Right lung (tissue), 5 donors: Measurements from ENCODE around the gene TRMU. TPM values are rescaled to one million over a fixed set of nuclear protein-coding genes. Genes with fewer than 3 reads are reported as not detected.
"Not testable (repeated sequence)": the region's sequence is repeated elsewhere in the genome, so short reads cannot be mapped to it uniquely, and the experiment has no call there.

Experiments
- DNase-seq, 2 donors: peaks; one replicate each; pipeline ENCODE4 v3.0.0-alpha.2; 2013
- polyA plus RNA-seq, 5 donors: library from polyadenylated mRNA; unstranded; fragments of 120-200 nt; gene quantifications; one replicate each; pipeline versions ENCODE4 v1.2.1 to v1.2.3, GENCODE V29; 2013; ENCODE audit warnings: inconsistent platforms in 1 of 5, low replicate concordance in 1 of 5; ENCODE audit not compliant: insufficient read length in 5 of 5, insufficient read depth in 1 of 5

The TRMU gene
- polyA plus RNA-seq, 5 donors: 37.6 to 51.9 (median 43.9) TPM

GRCh38 chr22:46297151-46297812, 38.2 kb upstream of the TRMU start:
- DNase-seq: peak in 1 of 2 donors; percentile 8

DNA sequence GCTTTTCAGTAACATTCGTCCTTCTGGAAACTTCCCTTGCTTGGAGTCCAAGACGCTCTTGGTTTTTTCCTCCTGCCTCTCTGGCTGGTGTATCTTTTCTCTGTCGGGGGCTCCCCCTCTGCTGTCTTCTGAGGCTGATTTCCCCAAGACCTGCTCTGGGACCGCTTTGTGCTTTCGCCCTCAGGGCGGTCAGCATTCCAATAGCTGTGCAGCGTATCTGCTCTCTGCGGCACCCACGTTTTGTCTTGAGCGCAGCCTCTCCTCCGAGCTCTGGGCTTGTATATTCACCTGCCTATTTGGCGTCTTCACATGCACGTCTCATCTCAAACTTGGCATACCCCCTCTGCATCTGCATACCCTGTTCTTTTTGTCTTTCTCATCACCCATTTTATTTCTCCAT, 36.4 kb upstream of the TRMU start:
- no peak for DNase-seq

DNA sequence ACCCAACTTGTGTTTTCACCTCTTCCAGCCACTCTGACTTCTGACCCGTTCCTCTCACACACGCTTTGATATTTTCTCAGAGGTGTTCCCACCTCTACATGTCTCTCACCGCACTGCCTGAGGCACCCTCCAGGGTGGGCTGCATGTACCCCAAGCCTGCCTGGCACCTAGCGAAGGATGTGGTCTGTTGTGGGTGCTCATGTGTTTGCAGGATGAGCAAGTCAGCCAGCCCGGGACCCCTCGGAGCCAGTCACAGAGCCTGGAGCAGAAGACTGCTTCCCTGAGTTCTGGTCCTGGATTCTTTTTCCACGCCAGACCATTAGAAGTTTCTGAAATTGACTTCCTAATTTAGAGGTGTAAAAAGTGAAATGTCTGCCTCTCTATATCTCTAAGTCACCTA, 35.0 kb upstream of the TRMU start:
- no peak for DNase-seq

- no peak for DNase-seq
These were observed 32.1 kb upstream of the TRMU start for GRCh38 chr22:46303347-46303965.

DNA sequence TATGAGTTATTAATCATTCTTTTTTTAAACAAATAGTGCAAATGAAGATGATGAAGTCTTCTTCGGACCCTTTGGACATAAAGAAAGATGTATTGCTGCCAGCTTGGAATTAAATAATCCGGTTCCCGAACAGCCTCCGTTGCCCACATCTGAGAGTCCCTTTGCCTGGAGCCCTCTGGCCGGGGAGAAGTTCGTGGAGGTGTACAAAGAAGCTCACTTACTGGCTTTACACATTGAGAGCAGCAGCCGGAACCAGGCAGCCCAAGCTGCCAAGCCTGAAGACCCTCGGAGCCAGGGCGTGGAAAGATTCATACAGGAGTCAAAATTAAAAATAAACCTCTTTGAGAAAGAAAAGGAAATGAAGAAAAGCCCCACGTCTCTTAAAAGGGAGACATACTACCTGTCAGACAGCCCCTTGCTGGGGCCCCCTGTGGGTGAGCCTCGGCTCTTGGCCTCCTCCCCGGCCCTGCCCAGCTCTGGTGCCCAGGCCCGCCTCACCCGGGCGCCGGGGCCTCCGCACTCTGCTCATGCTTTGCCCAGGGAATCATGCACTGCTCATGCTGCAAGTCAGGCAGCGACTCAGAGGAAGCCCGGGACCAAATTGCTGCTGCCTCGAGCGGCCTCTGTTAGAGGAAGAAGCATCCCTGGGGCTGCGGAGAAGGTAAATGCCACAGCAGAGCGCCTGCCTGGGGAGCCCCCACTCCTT, 27.1 kb upstream of the TRMU start:
- DNase-seq: no peak

DNA sequence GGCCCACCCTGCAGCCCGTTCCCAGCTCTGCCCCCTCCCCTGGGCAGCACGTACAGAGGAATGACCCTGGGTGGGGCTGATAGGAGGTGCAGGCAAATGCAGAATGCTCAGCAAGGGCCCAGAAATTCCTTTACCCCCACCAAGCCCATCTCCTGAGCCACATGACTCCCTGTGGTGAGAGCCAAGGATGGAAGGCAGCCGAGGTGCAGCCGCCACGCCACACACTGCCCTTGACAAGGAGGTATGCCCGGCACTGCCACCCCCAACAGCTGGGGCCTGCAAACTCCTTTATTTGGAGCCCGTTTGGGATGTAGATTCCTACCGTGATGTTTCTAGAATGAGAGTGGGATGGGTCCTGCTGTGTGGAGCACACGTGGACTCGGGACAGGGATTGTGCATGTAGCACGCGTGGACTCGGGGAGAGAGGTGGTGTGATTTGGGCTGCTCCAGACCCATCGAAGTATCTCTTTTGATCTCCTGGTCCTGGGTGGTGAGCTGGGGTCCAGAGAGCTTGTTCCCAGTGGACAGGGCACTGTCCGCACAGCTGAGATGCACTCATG, 25.9 kb upstream of the TRMU start:
- no peak for DNase-seq

GRCh38 chr22:46312056-46312455, 23.5 kb upstream of the TRMU start:
- DNase-seq: no peak

DNA sequence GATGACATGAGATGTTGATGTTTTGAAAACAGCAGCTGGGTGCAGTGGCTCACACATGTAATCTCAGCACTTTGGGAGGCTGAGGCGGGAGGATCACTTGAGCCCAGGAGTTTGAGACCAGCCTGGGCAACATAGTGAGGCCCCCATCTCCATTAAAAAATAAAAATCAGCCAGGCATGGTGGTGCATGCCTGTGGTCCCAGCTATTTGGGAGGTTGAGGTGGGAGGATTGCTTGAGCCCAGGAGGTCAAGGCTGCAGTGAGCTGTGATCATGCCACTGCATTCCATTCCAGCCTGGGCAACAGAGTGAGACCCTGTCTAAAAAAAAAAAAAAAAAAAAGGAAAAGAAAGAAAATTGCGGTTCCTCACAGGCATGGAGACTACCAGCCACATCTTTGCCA, 22.7 kb upstream of the TRMU start:
- not testable (repeated sequence) for DNase-seq

GRCh38 chr22:46315976-46316375, 19.5 kb upstream of the TRMU start:
- DNase-seq: no peak

DNA sequence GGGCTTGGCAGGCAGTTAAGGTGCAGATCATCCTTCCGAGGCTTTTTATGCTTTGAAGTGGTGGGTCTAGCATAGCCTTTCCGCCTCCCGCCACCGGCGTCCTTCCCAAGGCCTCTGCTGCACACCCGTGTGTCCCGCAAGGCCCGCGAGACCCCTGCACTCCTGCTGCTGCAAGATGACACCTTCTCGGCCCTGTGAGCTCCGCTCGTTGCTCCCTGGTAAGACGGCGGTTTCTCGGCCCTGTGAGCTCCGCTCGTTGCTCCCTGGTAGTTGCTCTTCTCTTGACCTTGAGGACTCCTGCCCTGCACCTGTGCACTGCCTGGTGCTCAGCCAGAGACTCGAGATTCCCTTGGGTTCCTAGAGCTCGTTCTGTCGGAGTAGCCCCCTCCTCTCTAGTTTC, 17.9 kb upstream of the TRMU start:
- no peak for DNase-seq

DNA sequence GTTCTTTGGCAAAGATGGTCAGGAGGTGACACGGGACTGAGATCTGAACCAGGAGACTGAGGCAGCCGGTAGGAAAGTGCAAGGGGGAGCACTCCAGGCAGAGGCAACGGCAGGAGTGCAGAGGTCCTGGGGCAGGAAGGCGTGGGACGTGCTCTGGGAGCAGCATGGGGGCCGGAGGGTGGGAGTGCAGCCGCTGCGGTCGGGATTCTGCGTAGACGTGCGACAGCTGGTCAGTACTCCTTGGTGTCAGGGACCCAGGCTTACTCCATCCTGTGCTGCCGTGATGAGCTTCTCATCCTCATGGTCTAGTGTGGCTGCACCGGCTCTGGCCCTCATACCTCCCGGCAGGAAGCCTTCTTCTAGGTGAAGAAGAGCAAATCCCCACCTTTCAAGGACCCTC, 16.9 kb upstream of the TRMU start:
- DNase-seq: no peak

DNA sequence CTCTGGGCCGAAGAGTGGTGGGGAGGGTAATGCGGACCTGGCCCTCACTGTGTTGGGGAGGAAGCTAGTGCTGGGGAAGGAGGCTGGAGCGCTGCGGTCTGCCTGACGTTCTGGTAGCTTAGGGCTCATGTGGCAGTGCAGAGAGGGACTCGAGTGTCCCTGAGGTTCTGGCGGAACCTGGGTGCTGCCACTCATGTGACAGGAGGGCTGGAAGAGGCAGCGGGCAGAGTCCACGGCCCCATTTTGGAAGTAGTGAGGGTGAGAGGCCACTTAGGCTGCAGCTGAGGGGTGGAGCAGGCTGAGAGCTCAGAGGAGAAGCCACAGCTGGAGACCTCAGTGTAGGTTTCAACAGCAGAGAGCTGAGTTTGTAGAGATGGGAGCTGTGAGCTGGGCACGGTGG, 16.2 kb upstream of the TRMU start:
- no peak for DNase-seq

DNA sequence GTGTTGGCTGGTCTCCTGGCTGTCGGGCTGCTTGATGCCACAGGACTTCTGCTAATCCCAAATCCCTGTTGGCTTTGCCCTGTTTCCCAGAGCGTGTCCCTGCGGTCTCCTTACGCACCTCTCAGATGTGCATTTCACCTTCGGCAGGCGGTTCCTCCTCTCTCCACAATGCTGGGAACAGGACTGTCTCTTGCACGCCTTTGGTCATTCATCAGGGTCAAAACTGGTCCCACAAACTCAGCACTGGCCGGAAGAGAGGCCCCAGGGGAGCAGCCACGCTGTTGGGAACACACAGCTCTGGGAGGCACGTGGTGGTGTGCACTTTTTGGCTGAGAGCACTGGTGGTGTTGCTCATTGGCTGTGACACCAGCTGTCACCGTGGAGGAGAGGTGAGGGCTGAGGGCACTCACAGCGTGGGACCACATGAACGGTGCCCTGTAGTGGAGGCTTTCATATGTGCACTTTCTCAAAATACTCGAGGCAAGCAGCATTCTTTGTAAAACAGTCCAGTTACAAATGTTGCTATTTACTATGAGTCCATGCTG, 15.3 kb upstream of the TRMU start:
- no peak for DNase-seq

DNA sequence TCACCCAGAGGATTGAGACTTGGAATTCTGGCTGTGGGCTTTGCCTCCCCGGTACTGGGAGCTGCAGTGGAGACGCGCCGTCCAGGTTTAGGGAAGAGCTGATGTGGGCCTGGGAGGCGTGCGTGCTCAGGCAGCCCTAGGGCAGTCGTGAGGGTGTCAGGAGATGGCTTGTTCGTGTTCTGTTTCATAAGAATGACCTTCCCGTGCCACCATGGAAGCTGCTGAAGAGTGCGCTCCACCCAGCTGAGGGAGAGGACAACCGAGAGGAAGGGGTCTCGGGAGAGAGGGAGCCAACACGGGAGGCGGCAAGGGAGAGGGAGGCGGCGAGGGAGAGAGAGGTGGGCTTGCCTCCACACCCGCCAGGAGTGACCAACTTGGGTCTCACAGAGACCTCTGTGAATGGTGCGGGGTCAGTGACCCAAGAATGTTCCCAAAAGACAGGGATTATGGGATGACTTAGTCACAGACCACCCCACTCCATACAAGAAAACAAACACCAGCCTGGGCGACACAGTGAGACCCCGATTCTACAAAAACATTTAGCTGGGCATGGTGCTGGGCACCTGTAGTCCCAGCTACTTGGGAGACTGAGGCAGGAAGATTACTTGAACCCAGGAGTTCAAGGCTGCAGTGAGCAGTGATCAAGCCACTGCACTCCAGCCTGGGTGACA, 14.7 kb upstream of the TRMU start:
- no peak for DNase-seq

- no peak for DNase-seq
These were observed 12.8 kb upstream of the TRMU start for GRCh38 chr22:46322711-46323110.

GRCh38 chr22:46323162-46323561, 12.4 kb upstream of the TRMU start:
- no peak for DNase-seq

DNA sequence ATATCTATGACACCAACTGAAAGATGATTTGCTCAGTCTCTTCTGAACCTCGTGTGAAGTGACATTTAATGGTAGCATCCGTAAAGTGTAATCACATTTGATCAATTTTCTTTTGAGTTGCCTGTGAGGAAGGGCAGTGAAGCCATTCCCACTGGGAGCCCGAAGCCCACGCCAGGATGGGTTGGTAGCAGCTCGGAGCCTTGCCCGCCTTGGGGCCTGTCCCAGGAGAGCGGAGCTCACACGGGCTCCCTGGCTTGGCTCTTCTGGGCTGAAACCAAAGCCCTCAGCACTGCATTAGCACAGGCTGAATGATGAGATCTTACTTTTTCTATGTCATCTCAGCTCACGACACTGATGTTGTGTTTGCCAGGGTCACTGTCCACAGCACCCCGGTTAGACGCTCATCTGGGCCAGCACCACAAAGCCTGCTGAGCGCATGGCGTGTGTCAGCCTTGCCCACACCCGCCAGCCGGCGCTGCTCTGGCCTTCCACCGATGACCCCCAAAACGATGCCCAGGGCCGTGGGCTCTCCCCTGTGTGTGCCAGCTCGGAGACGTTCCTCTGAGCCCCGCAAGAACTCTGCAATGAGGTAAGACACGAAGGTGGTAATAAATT, 9.3 kb upstream of the TRMU start:
- DNase-seq: no peak

GRCh38 chr22:46327691-46328465, 7.6 kb upstream of the TRMU start:
- no peak for DNase-seq

DNA sequence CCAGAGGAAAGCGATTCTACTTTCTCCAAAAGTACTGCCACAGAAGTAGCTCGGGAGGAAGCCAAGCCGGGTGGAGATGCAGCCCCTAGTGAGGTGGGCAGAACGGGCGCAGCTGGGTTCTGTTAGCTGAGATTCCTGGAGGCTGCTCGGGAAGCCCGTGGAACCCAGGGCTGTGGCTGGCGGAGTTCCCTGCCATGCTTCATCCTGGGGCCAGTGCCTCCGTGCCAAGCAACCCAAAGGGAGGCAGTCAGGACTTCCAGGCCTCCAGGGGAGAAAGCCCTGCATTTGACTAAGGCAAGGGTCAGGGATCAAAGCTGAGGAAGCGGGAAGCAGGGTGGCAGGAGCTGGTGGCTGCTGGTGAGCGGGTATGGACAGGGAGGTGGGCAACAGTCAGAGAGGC, 6.7 kb upstream of the TRMU start:
- no peak for DNase-seq

GRCh38 chr22:46329616-46330015, 5.9 kb upstream of the TRMU start:
- DNase-seq: no peak

GRCh38 chr22:46330426-46330825, 5.1 kb upstream of the TRMU start:
- DNase-seq: no peak
